Measurements from ENCODE around the gene NBL1.
A peak's percentile ranks its signal among the peaks of the same experiment; 100 is the strongest.

The NBL1 gene

GRCh38 chr1:19645411-19646251 lies 1.5 kb downstream of the NBL1 start:
- DNase-seq (ENCODE audit: low read depth in 3 of 3): no peak

GRCh38 chr1:19646377-19647319 lies 2.5 kb downstream of the NBL1 start:
- no peak for DNase-seq (ENCODE audit: low read depth in 3 of 3)

GRCh38 chr1:19647643-19648042 lies 3.5 kb downstream of the NBL1 start:
- DNase-seq (ENCODE audit: low read depth in 3 of 3): no peak

GRCh38 chr1:19648239-19648638 lies 4.1 kb downstream of the NBL1 start:
- DNase-seq (ENCODE audit: low read depth in 3 of 3): no peak

GRCh38 chr1:19648689-19649088 lies 4.6 kb downstream of the NBL1 start:
- no peak for DNase-seq (ENCODE audit: low read depth in 3 of 3)

GRCh38 chr1:19650416-19651140 lies 6.5 kb downstream of the NBL1 start:
- no peak for DNase-seq (ENCODE audit: low read depth in 3 of 3)

- DNase-seq (ENCODE audit: low read depth in 3 of 3): peak in 1 of 3 experiments; percentile 25
These were observed 7.1 kb downstream of the NBL1 start for GRCh38 chr1:19651141-19651737.

- DNase-seq (ENCODE audit: low read depth in 3 of 3): no peak
These were observed 10.3 kb downstream of the NBL1 start for GRCh38 chr1:19654386-19654785.

GRCh38 chr1:19654886-19655717 lies 11.0 kb downstream of the NBL1 start:
- no peak for DNase-seq (ENCODE audit: low read depth in 3 of 3)

- DNase-seq (ENCODE audit: low read depth in 3 of 3): no peak
These were observed 11.6 kb downstream of the NBL1 start for GRCh38 chr1:19655718-19656080.

GRCh38 chr1:19656134-19656779 lies 12.1 kb downstream of the NBL1 start:
- no peak for DNase-seq (ENCODE audit: low read depth in 3 of 3)

GRCh38 chr1:19656780-19657466 lies 12.8 kb downstream of the NBL1 start:
- no peak for DNase-seq (ENCODE audit: low read depth in 3 of 3)

- no peak for DNase-seq (ENCODE audit: low read depth in 3 of 3)
These were observed 13.4 kb downstream of the NBL1 start for GRCh38 chr1:19657511-19657910.

- DNase-seq (ENCODE audit: low read depth in 3 of 3): no peak
These were observed 14.1 kb downstream of the NBL1 start for GRCh38 chr1:19658186-19658585.

- DNase-seq (ENCODE audit: low read depth in 3 of 3): peak in 1 of 3 experiments; percentile 17
These were observed 17.7 kb downstream of the NBL1 start for GRCh38 chr1:19661721-19662228.

- DNase-seq (ENCODE audit: low read depth in 3 of 3): no peak
These were observed 18.2 kb downstream of the NBL1 start for GRCh38 chr1:19662313-19662712.

- DNase-seq (ENCODE audit: low read depth in 3 of 3): no peak
These were observed 20.5 kb downstream of the NBL1 start, which contains the start of gene HTR6 for GRCh38 chr1:19664453-19665185. HTR6 (plus strand) TSS chr1:19664875; CDS start chr1:19665754, 879 bp downstream.

- no peak for DNase-seq (ENCODE audit: low read depth in 3 of 3)
These were observed 21.0 kb downstream of the NBL1 start for GRCh38 chr1:19665186-19665495.
